ENCODE measurements around the gene RAD51AP1. TPM values are rescaled to one million over a fixed set of nuclear protein-coding genes. Genes with fewer than 3 reads are reported as not detected.

Gene RAD51AP1
- total and polyA plus RNA-seq, 2 donors from 2014 or later: 0.52 to 2.9 TPM

GRCh38 chr12:4556735-4557530, 18.2 kb downstream of the RAD51AP1 start:
- TF ChIP-seq, protein P1, sequence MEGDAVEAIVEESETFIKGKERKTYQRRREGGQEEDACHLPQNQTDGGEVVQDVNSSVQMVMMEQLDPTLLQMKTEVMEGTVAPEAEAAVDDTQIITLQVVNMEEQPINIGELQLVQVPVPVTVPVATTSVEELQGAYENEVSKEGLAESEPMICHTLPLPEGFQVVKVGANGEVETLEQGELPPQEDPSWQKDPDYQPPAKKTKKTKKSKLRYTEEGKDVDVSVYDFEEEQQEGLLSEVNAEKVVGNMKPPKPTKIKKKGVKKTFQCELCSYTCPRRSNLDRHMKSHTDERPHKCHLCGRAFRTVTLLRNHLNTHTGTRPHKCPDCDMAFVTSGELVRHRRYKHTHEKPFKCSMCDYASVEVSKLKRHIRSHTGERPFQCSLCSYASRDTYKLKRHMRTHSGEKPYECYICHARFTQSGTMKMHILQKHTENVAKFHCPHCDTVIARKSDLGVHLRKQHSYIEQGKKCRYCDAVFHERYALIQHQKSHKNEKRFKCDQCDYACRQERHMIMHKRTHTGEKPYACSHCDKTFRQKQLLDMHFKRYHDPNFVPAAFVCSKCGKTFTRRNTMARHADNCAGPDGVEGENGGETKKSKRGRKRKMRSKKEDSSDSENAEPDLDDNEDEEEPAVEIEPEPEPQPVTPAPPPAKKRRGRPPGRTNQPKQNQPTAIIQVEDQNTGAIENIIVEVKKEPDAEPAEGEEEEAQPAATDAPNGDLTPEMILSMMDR (IDR thresholded peaks at IDR 0.05; ENCODE audit: borderline replicate concordance, extremely low read depth, insufficient read depth): no peak
- Histone ChIP-seq H3K9me3 (ENCODE audit: control insufficient read depth in 2 of 3, insufficient read depth in 1 of 3, low read length in 3 of 3) (no peaks in the 10 kb centered on the region), H3K4me1 (ENCODE audit: control insufficient read depth in 2 of 3, insufficient read depth in 2 of 3, low read depth in 1 of 3, low read length in 3 of 3) (peaks cover 0 to 4% (median 2%) of the 10 kb centered on the region in 3 donors), H3K27ac (ENCODE audit: low read depth in 2 of 2, low read length in 2 of 2) (no peak overlapping the region), H3K9ac (ENCODE audit: low read length in 3 of 3) (no peak overlapping the region), H3K27me3 (ENCODE audit: control insufficient read depth, insufficient read depth, low read length) (no peaks in the 10 kb centered on the region), H3K4me3 (ENCODE audit: low read length in 3 of 3) (no peak overlapping the region), H3K36me3 (ENCODE audit: control insufficient read depth in 2 of 3, insufficient read depth in 3 of 3, low read length in 3 of 3) (peaks cover 0 to 2% (median 0%) of the 10 kb centered on the region in 3 donors)
- DNase-seq (no peak), FAIRE-seq (no peak)
- intact Hi-C loops (cut with DNase I): no loop called here

- Histone ChIP-seq H3K27ac (ENCODE audit: low read depth in 2 of 2, low read length in 2 of 2) (no peak overlapping the region), H3K9ac (ENCODE audit: low read length in 3 of 3) (no peak overlapping the region), H3K4me3 (ENCODE audit: low read length in 3 of 3) (no peak overlapping the region), H3K4me1 (ENCODE audit: control insufficient read depth in 2 of 3, insufficient read depth in 2 of 3, low read depth in 1 of 3, low read length in 3 of 3) (peaks cover 0 to 8% (median 5%) of the 10 kb centered on the region in 3 donors), H3K27me3 (ENCODE audit: control insufficient read depth, insufficient read depth, low read length) (no peaks in the 10 kb centered on the region), H3K9me3 (ENCODE audit: control insufficient read depth in 2 of 3, insufficient read depth in 1 of 3, low read length in 3 of 3) (no peaks in the 10 kb centered on the region), H3K36me3 (ENCODE audit: control insufficient read depth in 2 of 3, insufficient read depth in 3 of 3, low read length in 3 of 3) (peaks cover 0 to 2% (median 0%) of the 10 kb centered on the region in 3 donors)
- DNase-seq (no peak), FAIRE-seq (no peak)
- intact Hi-C loops (cut with DNase I): no loop called here
- TF ChIP-seq, protein P1 (IDR thresholded peaks at IDR 0.05; ENCODE audit: borderline replicate concordance, extremely low read depth, insufficient read depth): no peak
Measured at GRCh38 chr12:4557586-4557985, 18.9 kb downstream of the RAD51AP1 start.

DNA sequence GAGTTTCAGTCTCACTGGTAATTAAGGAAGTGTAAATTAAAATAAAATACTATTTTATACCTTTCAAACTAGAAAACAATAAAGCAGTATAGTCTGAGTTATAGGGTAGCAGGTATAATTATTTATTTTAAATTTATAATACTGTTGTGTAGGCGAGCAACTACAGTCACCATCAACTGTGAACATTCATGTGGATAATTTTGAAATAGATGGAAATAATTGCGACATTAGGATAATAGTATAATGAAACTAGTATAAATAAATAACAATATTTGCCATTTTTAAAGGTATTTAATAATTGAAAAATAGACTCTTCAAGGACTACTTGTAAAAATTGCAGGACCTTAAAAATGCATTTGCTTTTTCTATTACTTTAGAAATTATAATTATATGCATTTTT, 19.5 kb downstream of the RAD51AP1 start:
- Histone ChIP-seq H3K9ac (ENCODE audit: low read length in 3 of 3) (no peak overlapping the region), H3K4me1 (ENCODE audit: control insufficient read depth in 2 of 3, insufficient read depth in 2 of 3, low read depth in 1 of 3, low read length in 3 of 3) (peaks cover 0 to 8% (median 5%) of the 10 kb centered on the region in 3 donors), H3K27me3 (ENCODE audit: control insufficient read depth, insufficient read depth, low read length) (no peaks in the 10 kb centered on the region), H3K36me3 (ENCODE audit: control insufficient read depth in 2 of 3, insufficient read depth in 3 of 3, low read length in 3 of 3) (peaks cover 0 to 2% (median 0%) of the 10 kb centered on the region in 3 donors), H3K27ac (ENCODE audit: low read depth in 2 of 2, low read length in 2 of 2) (no peak overlapping the region), H3K9me3 (ENCODE audit: control insufficient read depth in 2 of 3, insufficient read depth in 1 of 3, low read length in 3 of 3) (no peaks in the 10 kb centered on the region), H3K4me3 (ENCODE audit: low read length in 3 of 3) (no peak overlapping the region)
- TF ChIP-seq, protein P1 (IDR thresholded peaks at IDR 0.05; ENCODE audit: borderline replicate concordance, extremely low read depth, insufficient read depth): no peak
- no peak for DNase-seq
- intact Hi-C loops (cut with DNase I): no loop called here
- FAIRE-seq: no peak

Measured in kidney (tissue), 14 donors.